Coronary artery (tissue), 2 donors: ENCODE data around the gene DYNC2H1.

Experiments used
- DNase-seq: peaks from one replicate; pipeline ENCODE4 v3.0.0-alpha.2; 2017; ENCODE audit warnings: low spot score
- H3K27ac ChIP-seq, 2 donors: fragments of 200-600 bp; sonication (generic); one replicate each; pipeline ENCODE4 v1.5.1; 2016 to 2019
- H3K4me3 ChIP-seq: fragments of 200-600 bp; sonication (generic); 2 replicates; pipeline ENCODE4 v1.5.1; 2016; ENCODE audit warnings: mild to moderate bottlenecking, moderate library complexity
- CTCF ChIP-seq: fragments of 200-600 bp; sonication (generic); IDR thresholded peaks from one replicate; pipeline ENCODE4 v1.5.1; 2019; ENCODE audit warnings: antibody characterized with exemption

Gene DYNC2H1

DNA sequence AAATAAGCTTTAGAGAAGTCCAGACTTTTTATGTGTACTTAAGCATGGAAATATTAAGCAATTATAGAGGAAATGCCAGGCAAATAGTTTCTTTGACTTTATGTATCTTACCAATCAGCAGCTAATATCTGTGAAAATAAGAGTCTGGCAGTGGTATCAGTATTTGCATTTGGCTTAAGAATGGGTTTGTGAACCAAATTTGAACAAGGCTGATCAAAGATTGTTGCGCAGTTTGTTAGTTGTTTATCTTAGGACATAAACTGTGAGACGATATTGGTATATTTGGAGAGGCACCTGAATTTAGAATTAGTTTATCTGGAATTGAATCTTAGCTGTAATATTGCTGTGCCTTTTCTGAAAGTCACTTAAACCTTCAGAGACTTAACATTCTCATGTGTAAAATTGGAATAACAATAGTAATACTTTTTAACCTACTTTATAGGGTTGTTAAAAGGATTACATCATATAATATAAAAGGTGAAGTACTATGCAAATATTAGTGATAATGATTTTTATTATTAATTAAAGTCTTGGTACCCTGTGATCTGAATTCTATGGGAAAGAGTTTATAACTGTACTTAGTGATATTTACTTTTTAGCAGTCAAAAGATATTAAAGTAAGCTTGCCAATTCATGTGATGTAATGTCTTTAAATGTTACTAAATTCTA, 66.4 kb downstream of the DYNC2H1 start:
- H3K27ac ChIP-seq, result no peak overlapping the region
- TF ChIP-seq CTCF, result no peak
- no peak overlapping the region for H3K4me3 ChIP-seq
- DNase-seq, result no peak

- no peak for TF ChIP-seq CTCF
- no peak for DNase-seq
- no peak overlapping the region for H3K27ac ChIP-seq
- H3K4me3 ChIP-seq, result no peak overlapping the region
Measured at GRCh38 chr11:103183981-103184611, 74.9 kb downstream of the DYNC2H1 start.

GRCh38 chr11:103202048-103202651, 92.9 kb downstream of the DYNC2H1 start:
- Histone ChIP-seq H3K27ac (no peak overlapping the region), H3K4me3 (no peak overlapping the region)
- no peak for DNase-seq
- TF ChIP-seq CTCF, result no peak

DNA sequence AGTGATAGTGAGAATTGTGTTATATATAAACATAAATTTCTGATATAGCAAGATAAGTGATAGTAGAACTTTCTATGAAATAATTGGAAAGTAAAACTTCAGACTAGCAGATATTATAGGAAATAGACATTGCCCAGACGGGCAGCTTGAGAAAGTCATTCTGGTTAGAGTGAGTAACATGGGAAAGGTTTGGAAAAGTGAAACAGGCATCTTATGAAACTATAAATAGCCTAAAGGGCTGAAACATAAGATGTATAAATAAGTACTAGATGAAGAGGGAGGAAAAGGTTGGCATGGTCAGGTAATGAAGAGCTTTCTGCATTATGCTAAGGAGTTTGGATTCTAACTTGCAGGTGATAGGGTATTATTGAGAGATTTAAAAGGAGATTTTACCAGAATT, 101.3 kb downstream of the DYNC2H1 start:
- Histone ChIP-seq H3K4me3 (no peak overlapping the region), H3K27ac (no peak overlapping the region)
- no peak for DNase-seq
- TF ChIP-seq CTCF, result no peak

DNA sequence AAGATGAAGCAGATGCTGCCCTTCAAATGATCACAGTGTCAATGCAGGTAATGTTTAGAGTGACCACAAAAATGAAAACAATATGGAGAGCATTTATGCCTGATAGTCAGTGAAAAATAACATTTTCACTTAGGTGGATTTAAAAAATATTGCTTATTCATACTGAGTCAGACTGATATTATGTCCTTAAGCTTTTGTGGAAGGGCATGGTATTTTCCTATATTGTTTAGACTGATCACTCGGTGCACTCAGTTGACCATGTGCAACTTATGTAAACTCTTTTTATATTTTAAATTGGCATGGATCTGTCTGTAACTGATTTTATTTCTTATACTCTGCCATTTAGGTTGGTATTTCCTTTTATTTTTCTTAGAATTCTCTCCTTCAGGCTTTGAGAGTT, 106.6 kb downstream of the DYNC2H1 start:
- H3K4me3 ChIP-seq, result no peak overlapping the region
- H3K27ac ChIP-seq, result no peak overlapping the region
- no peak for TF ChIP-seq CTCF
- DNase-seq, result no peak

DNA sequence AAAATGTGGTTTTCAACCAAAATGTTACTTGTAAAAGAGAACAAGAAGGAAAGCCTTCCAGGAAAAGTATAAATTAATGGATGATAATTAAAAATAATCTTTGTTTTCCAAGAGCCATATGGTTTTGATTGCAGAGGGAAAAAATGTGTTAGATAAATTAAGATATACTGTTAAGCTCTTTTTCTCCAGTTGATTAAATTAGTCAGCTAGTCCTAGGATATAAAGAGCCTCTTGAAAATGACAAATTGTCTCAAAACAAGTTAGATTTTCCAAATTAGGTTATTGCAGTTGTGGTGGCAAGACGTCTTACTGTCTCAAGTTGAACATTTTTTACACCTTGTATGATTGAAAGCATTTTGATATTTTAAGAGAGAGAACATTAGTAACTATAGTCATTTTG, 110.9 kb downstream of the DYNC2H1 start:
- no peak for DNase-seq
- Histone ChIP-seq H3K27ac (no peak overlapping the region), H3K4me3 (no peak overlapping the region)
- no peak for TF ChIP-seq CTCF

DNA sequence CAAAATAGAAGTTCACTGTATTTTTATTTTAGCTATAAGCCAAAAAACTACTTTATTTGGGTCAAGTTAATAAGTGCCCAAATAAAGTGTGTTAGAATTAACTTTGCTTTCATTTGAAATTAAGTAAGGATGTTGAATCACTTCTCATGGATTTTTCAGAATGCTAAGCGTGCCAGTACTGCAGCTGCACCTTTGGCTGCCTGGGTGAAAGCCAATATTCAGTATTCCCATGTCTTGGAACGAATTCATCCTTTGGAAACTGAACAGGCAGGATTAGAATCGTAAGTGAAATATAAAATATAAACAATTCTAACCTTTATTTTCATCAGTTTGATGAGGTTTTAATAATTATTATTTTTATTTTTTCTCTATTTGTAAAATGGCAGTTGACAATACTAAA, 113.6 kb downstream of the DYNC2H1 start:
- no peak for DNase-seq
- Histone ChIP-seq H3K27ac (no peak overlapping the region), H3K4me3 (no peak overlapping the region)
- TF ChIP-seq CTCF, result no peak
